SW 1271 (cell line): Measurements from ENCODE around the gene PPIP5K1.

ENCODE experiments used
- DNase-seq, 2 experiments: peaks; one replicate each; lab custom pipeline; 2025; lab: John Stamatoyannopoulos, UW

Gene PPIP5K1

GRCh38 chr15:43517354-43518196 is 72.4 kb downstream of the PPIP5K1 start, which contains the start of gene MAP1A:
Gene MAP1A, plus strand, starts transcription at chr15:43517608. Its CDS starts 3,866 bp downstream, at chr15:43521474.
- no peak for DNase-seq

GRCh38 chr15:43516801-43517353 is 73.1 kb downstream of the PPIP5K1 start:
- DNase-seq = no peak

GRCh38 chr15:43516185-43516584 is 73.8 kb downstream of the PPIP5K1 start:
- no peak for DNase-seq

GRCh38 chr15:43515741-43516140 is 74.3 kb downstream of the PPIP5K1 start:
- no peak for DNase-seq

- no peak for DNase-seq
Observed at GRCh38 chr15:43514241-43515057, 75.6 kb downstream of the PPIP5K1 start.

- DNase-seq = no peak
Observed at GRCh38 chr15:43513550-43513949, 76.5 kb downstream of the PPIP5K1 start.

GRCh38 chr15:43511012-43511885 is 78.8 kb downstream of the PPIP5K1 start:
- peak; percentile 5 to 35 for DNase-seq

GRCh38 chr15:43510200-43511011 is 79.6 kb downstream of the PPIP5K1 start:
- DNase-seq = peak; percentile 80 to 92

- no peak for DNase-seq
Observed at GRCh38 chr15:43509660-43510199, 80.3 kb downstream of the PPIP5K1 start.

- no peak for DNase-seq
Observed at GRCh38 chr15:43508991-43509659, 80.9 kb downstream of the PPIP5K1 start.

- DNase-seq = no peak
Observed at GRCh38 chr15:43508421-43508820, 81.6 kb downstream of the PPIP5K1 start.

GRCh38 chr15:43505738-43506137 is 84.3 kb downstream of the PPIP5K1 start:
- DNase-seq = no peak

- no peak for DNase-seq
Observed at GRCh38 chr15:43499635-43500034, 90.4 kb downstream of the PPIP5K1 start.

- no peak for DNase-seq
Observed at GRCh38 chr15:43498990-43499389, 91.0 kb downstream of the PPIP5K1 start.

- DNase-seq = no peak
Observed at GRCh38 chr15:43493703-43494472, 96.1 kb downstream of the PPIP5K1 start.

- DNase-seq = peak; percentile 63 to 90
Observed at GRCh38 chr15:43492673-43493601, 97.1 kb downstream of the PPIP5K1 start, which contains the start of gene TP53BP1. Gene TP53BP1, minus strand, starts transcription at chr15:43493156. Its CDS starts 113 bp downstream, at chr15:43493043.

GRCh38 chr15:43492266-43492665 is 97.7 kb downstream of the PPIP5K1 start:
- no peak for DNase-seq

GRCh38 chr15:43489191-43489590 is 100.8 kb downstream of the PPIP5K1 start:
- DNase-seq = no peak
